HG03025 (cell line): ENCODE data around the gene DEPDC4.
"Not testable (repeated sequence)": the region's sequence is repeated elsewhere in the genome, so short reads cannot be mapped to it uniquely, and the experiment has no call there.

Source experiments
- ATAC-seq: cut with Tn5 transposase; IDR thresholded peaks from one replicate; pipeline ENCODE4 v1.9.1; 2021; ENCODE audit warnings: mild to moderate bottlenecking, moderate library complexity; ENCODE audit not compliant: unreplicated experiment, low FRiP score

Gene DEPDC4

GRCh38 chr12:100266835-100267602 is at the start of gene DEPDC4, which contains the start of gene SCYL2:
Gene DEPDC4, minus strand, starts transcription at chr12:100267079. Its CDS starts 3 bp downstream, at chr12:100267076.
Gene SCYL2, plus strand, starts transcription at chr12:100267177. Its CDS starts 15,794 bp downstream, at chr12:100282971.
- ATAC-seq = peak; percentile 93

- ATAC-seq = no peak
Observed at GRCh38 chr12:100311317-100311716, 44.4 kb upstream of the DEPDC4 start.

GRCh38 chr12:100308138-100308537 is 41.3 kb upstream of the DEPDC4 start:
- ATAC-seq = not testable (repeated sequence)

GRCh38 chr12:100304334-100304733 is 37.5 kb upstream of the DEPDC4 start:
- ATAC-seq = not testable (repeated sequence)

- no peak for ATAC-seq
Observed at GRCh38 chr12:100303831-100304230, 37.0 kb upstream of the DEPDC4 start.

GRCh38 chr12:100302081-100302480 is 35.2 kb upstream of the DEPDC4 start:
- ATAC-seq = no peak

GRCh38 chr12:100295764-100296555 is 29.1 kb upstream of the DEPDC4 start:
- no peak for ATAC-seq

GRCh38 chr12:100294366-100294765 is 27.5 kb upstream of the DEPDC4 start:
- ATAC-seq = not testable (repeated sequence)

GRCh38 chr12:100293017-100293416 is 26.1 kb upstream of the DEPDC4 start:
- no peak for ATAC-seq

GRCh38 chr12:100290016-100290415 is 23.1 kb upstream of the DEPDC4 start:
- ATAC-seq = no peak

GRCh38 chr12:100289038-100289437 is 22.2 kb upstream of the DEPDC4 start:
- no peak for ATAC-seq

- not testable (repeated sequence) for ATAC-seq
Observed at GRCh38 chr12:100284556-100284955, 17.7 kb upstream of the DEPDC4 start.

- ATAC-seq = no peak
Observed at GRCh38 chr12:100279607-100280244, 12.8 kb upstream of the DEPDC4 start.

GRCh38 chr12:100279159-100279558 is 12.3 kb upstream of the DEPDC4 start:
- no peak for ATAC-seq

GRCh38 chr12:100274291-100274690 is 7.4 kb upstream of the DEPDC4 start:
- ATAC-seq = no peak

- no peak for ATAC-seq
Observed at GRCh38 chr12:100273782-100274181, 6.9 kb upstream of the DEPDC4 start.

- ATAC-seq = no peak
Observed at GRCh38 chr12:100268835-100269564, 2.1 kb upstream of the DEPDC4 start.

GRCh38 chr12:100267603-100268281 is 863 bp upstream of the DEPDC4 start:
- ATAC-seq = peak; percentile 24

GRCh38 chr12:100266585-100266834 is 369 bp downstream of the DEPDC4 start:
- peak; percentile 81 for ATAC-seq
